Activated T-cell treated with anti-CD3 and anti-CD28 coated beads, Interleukin-2, amount 50 U/mL, for 4 hours (primary cell): ENCODE results near the gene ACSS1. TPM values are rescaled to one million over a fixed set of nuclear protein-coding genes. Genes with fewer than 3 reads are reported as not detected.

Experiments
- ATAC-seq, 2 donors: fragments of 200-7000 bp; cut with Tn5 transposase; one replicate each; pipeline ENCODE4 v1.10.0; 2021
- DNase-seq: peaks from one replicate; pipeline ENCODE4 v3.0.0-alpha.2; 2020
- H3K27me3 Mint-ChIP-seq: one replicate; pipeline ENCODE4 v1.8.0; 2021; ENCODE audit warnings: low read depth, mixed read lengths
- H3K36me3 Mint-ChIP-seq: one replicate; pipeline ENCODE4 v1.8.0; 2022; ENCODE audit warnings: mixed read lengths; ENCODE audit not compliant: insufficient read depth
- H3K4me1 Mint-ChIP-seq: one replicate; pipeline ENCODE4 v1.8.0; 2021; ENCODE audit warnings: low read depth, mixed read lengths
- H3K4me3 Mint-ChIP-seq: one replicate; pipeline ENCODE4 v1.8.0; 2021; ENCODE audit warnings: mild to moderate bottlenecking, moderate library complexity, mixed read lengths
- H3K9me3 Mint-ChIP-seq: one replicate; pipeline ENCODE4 v1.8.0; 2021; ENCODE audit warnings: mixed read lengths
- total RNA-seq, 3 donors: library from RNA; stranded (reverse); gene quantifications; one replicate each; pipeline ENCODE4 v1.2.1, GENCODE V29; 2021

ACSS1 gene
- total RNA-seq, 3 donors from 2014 or later, result 5.4 to 8.8 (median 8.0) TPM

- no peaks in the 10 kb centered on the region for H3K27me3 Mint-ChIP-seq
- no peak overlapping the region for H3K4me3 Mint-ChIP-seq
- H3K4me1 Mint-ChIP-seq, result peaks cover 24% of the 10 kb centered on the region
Observed at GRCh38 chr20:25030007-25030648, 27.8 kb downstream of the ACSS1 start.

GRCh38 chr20:25025986-25026605 lies 31.8 kb downstream of the ACSS1 start:
- Mint-ChIP-seq H3K9me3 (no peaks in the 10 kb centered on the region), H3K4me1 (peaks cover 28% of the 10 kb centered on the region), H3K27me3 (no peaks in the 10 kb centered on the region), H3K36me3 (peaks cover 32% of the 10 kb centered on the region), H3K4me3 (no peak overlapping the region)
- DNase-seq (no peak), ATAC-seq (no peak)

More at GRCh38 chr20:25030007-25030648, 27.8 kb downstream of the ACSS1 start:
- DNase-seq (no peak), ATAC-seq (no peak)
- H3K36me3 Mint-ChIP-seq, result peaks cover 25% of the 10 kb centered on the region
- H3K9me3 Mint-ChIP-seq, result no peaks in the 10 kb centered on the region

GRCh38 chr20:25025091-25025861 lies 32.7 kb downstream of the ACSS1 start:
- peaks cover 30% of the 10 kb centered on the region for H3K36me3 Mint-ChIP-seq
- H3K4me1 Mint-ChIP-seq, result peaks cover 26% of the 10 kb centered on the region
- H3K27me3 Mint-ChIP-seq, result no peaks in the 10 kb centered on the region
- ATAC-seq, result no peak
- no peaks in the 10 kb centered on the region for H3K9me3 Mint-ChIP-seq
- H3K4me3 Mint-ChIP-seq, result no peak overlapping the region
- DNase-seq, result no peak

- no peak for DNase-seq
- H3K4me3 Mint-ChIP-seq, result no peak overlapping the region
- ATAC-seq, result no peak
Observed at GRCh38 chr20:25024171-25024570, 33.8 kb downstream of the ACSS1 start.

GRCh38 chr20:25023356-25023755 lies 34.6 kb downstream of the ACSS1 start:
- peaks cover 31% of the 10 kb centered on the region for H3K36me3 Mint-ChIP-seq
- DNase-seq (no peak), ATAC-seq (no peak)
- no peak overlapping the region for H3K4me3 Mint-ChIP-seq
- peaks cover 16% of the 10 kb centered on the region for H3K4me1 Mint-ChIP-seq
- H3K9me3 Mint-ChIP-seq, result no peaks in the 10 kb centered on the region
- H3K27me3 Mint-ChIP-seq, result no peaks in the 10 kb centered on the region

More at GRCh38 chr20:25024171-25024570, 33.8 kb downstream of the ACSS1 start:
- Mint-ChIP-seq H3K9me3 (no peaks in the 10 kb centered on the region), H3K27me3 (no peaks in the 10 kb centered on the region), H3K36me3 (peaks cover 27% of the 10 kb centered on the region), H3K4me1 (peaks cover 19% of the 10 kb centered on the region)

- Mint-ChIP-seq H3K27me3 (no peaks in the 10 kb centered on the region), H3K36me3 (peaks cover 30% of the 10 kb centered on the region), H3K9me3 (no peaks in the 10 kb centered on the region), H3K4me1 (peaks cover 16% of the 10 kb centered on the region), H3K4me3 (no peak overlapping the region)
- no peak for ATAC-seq
- DNase-seq, result no peak
Observed at GRCh38 chr20:25022680-25023079, 35.3 kb downstream of the ACSS1 start.

- Mint-ChIP-seq H3K4me3 (no peak overlapping the region), H3K4me1 (peaks cover 11% of the 10 kb centered on the region), H3K27me3 (no peaks in the 10 kb centered on the region), H3K36me3 (peaks cover 25% of the 10 kb centered on the region), H3K9me3 (no peaks in the 10 kb centered on the region)
- ATAC-seq, result no peak
- DNase-seq, result no peak
Observed at GRCh38 chr20:25021336-25021735, 36.6 kb downstream of the ACSS1 start.

- Mint-ChIP-seq H3K27me3 (no peaks in the 10 kb centered on the region), H3K36me3 (peaks cover 26% of the 10 kb centered on the region), H3K9me3 (no peaks in the 10 kb centered on the region), H3K4me1 (peaks cover 11% of the 10 kb centered on the region), H3K4me3 (no peak overlapping the region)
- no peak for DNase-seq
- ATAC-seq, result no peak
Observed at GRCh38 chr20:25020901-25021301, 37.0 kb downstream of the ACSS1 start.

GRCh38 chr20:25020345-25020744 lies 37.6 kb downstream of the ACSS1 start:
- DNase-seq, result no peak
- no peaks in the 10 kb centered on the region for H3K27me3 Mint-ChIP-seq
- H3K9me3 Mint-ChIP-seq, result no peaks in the 10 kb centered on the region
- peaks cover 9% of the 10 kb centered on the region for H3K4me1 Mint-ChIP-seq
- ATAC-seq, result no peak
- no peak overlapping the region for H3K4me3 Mint-ChIP-seq
- peaks cover 24% of the 10 kb centered on the region for H3K36me3 Mint-ChIP-seq

- no peak for ATAC-seq
- no peaks in the 10 kb centered on the region for H3K9me3 Mint-ChIP-seq
- H3K36me3 Mint-ChIP-seq, result peaks cover 24% of the 10 kb centered on the region
- peaks cover 8% of the 10 kb centered on the region for H3K4me1 Mint-ChIP-seq
- H3K4me3 Mint-ChIP-seq, result no peak overlapping the region
- DNase-seq, result no peak
- H3K27me3 Mint-ChIP-seq, result no peaks in the 10 kb centered on the region
Observed at GRCh38 chr20:25019381-25020155, 38.4 kb downstream of the ACSS1 start.

GRCh38 chr20:25018841-25019240 lies 39.1 kb downstream of the ACSS1 start:
- no peak for ATAC-seq

GRCh38 chr20:25018425-25018824 lies 39.5 kb downstream of the ACSS1 start:
- ATAC-seq (no peak), DNase-seq (no peak)
- Mint-ChIP-seq H3K9me3 (no peaks in the 10 kb centered on the region), H3K27me3 (no peaks in the 10 kb centered on the region), H3K36me3 (peaks cover 24% of the 10 kb centered on the region), H3K4me3 (no peak overlapping the region), H3K4me1 (peaks cover 1% of the 10 kb centered on the region)

More at GRCh38 chr20:25018841-25019240, 39.1 kb downstream of the ACSS1 start:
- Mint-ChIP-seq H3K9me3 (no peaks in the 10 kb centered on the region), H3K36me3 (peaks cover 27% of the 10 kb centered on the region), H3K4me1 (peaks cover 5% of the 10 kb centered on the region), H3K4me3 (no peak overlapping the region), H3K27me3 (no peaks in the 10 kb centered on the region)
- DNase-seq, result no peak

- ATAC-seq, result no peak
- peaks cover 24% of the 10 kb centered on the region for H3K36me3 Mint-ChIP-seq
Observed at GRCh38 chr20:25017257-25017803, 40.6 kb downstream of the ACSS1 start.

GRCh38 chr20:25016471-25016870 lies 41.5 kb downstream of the ACSS1 start:
- H3K36me3 Mint-ChIP-seq, result peaks cover 24% of the 10 kb centered on the region
- H3K4me1 Mint-ChIP-seq, result no peaks in the 10 kb centered on the region
- ATAC-seq, result no peak
- no peak for DNase-seq
- no peak overlapping the region for H3K4me3 Mint-ChIP-seq
- H3K9me3 Mint-ChIP-seq, result no peaks in the 10 kb centered on the region
- H3K27me3 Mint-ChIP-seq, result no peaks in the 10 kb centered on the region

More at GRCh38 chr20:25017257-25017803, 40.6 kb downstream of the ACSS1 start:
- H3K4me3 Mint-ChIP-seq, result no peak overlapping the region
- H3K9me3 Mint-ChIP-seq, result no peaks in the 10 kb centered on the region
- no peak for DNase-seq
- H3K27me3 Mint-ChIP-seq, result no peaks in the 10 kb centered on the region
- no peaks in the 10 kb centered on the region for H3K4me1 Mint-ChIP-seq
